Stimulated activated CD8-positive, alpha-beta memory T cell treated with anti-CD3 and anti-CD28 coated beads, Interleukin-12 subunit alpha, Interleukin-12 subunit beta, amount 100 ng/mL, for 24 hours (primary cell): Measurements from ENCODE around the gene BACE1-AS.

Experiments used
- DNase-seq: peaks from one replicate; pipeline ENCODE4 v3.0.0-alpha.2; 2020; ENCODE audit errors: extremely low read depth

Gene BACE1-AS

GRCh38 chr11:117292616-117293015 is 1.5 kb downstream of the BACE1-AS start:
- DNase-seq = no peak

- DNase-seq = no peak
These were observed 4.4 kb downstream of the BACE1-AS start for GRCh38 chr11:117295438-117296137.

- no peak for DNase-seq
These were observed 5.7 kb downstream of the BACE1-AS start for GRCh38 chr11:117296881-117297280.

GRCh38 chr11:117298195-117298594 is 7.0 kb downstream of the BACE1-AS start:
- DNase-seq = no peak

- DNase-seq = no peak
These were observed 8.5 kb downstream of the BACE1-AS start for GRCh38 chr11:117299351-117300282.

GRCh38 chr11:117300283-117300663 is 9.1 kb downstream of the BACE1-AS start:
- no peak for DNase-seq

GRCh38 chr11:117300773-117301172 is 9.6 kb downstream of the BACE1-AS start:
- no peak for DNase-seq

GRCh38 chr11:117302228-117302627 is 11.1 kb downstream of the BACE1-AS start:
- no peak for DNase-seq

GRCh38 chr11:117303101-117303500 is 12.0 kb downstream of the BACE1-AS start:
- no peak for DNase-seq

GRCh38 chr11:117303646-117304315 is 12.6 kb downstream of the BACE1-AS start:
- no peak for DNase-seq

- no peak for DNase-seq
These were observed 14.0 kb downstream of the BACE1-AS start for GRCh38 chr11:117305145-117305544.

GRCh38 chr11:117309310-117309709 is 18.2 kb downstream of the BACE1-AS start:
- DNase-seq = no peak

- no peak for DNase-seq
These were observed 21.9 kb downstream of the BACE1-AS start for GRCh38 chr11:117313091-117313490.

GRCh38 chr11:117313828-117314768 is 23.0 kb downstream of the BACE1-AS start:
- no peak for DNase-seq

GRCh38 chr11:117314840-117315239 is 23.7 kb downstream of the BACE1-AS start:
- DNase-seq = no peak

- no peak for DNase-seq
These were observed 24.4 kb downstream of the BACE1-AS start for GRCh38 chr11:117315285-117316196.

- DNase-seq = no peak
These were observed 25.2 kb downstream of the BACE1-AS start, which contains the start of gene BACE1 for GRCh38 chr11:117316197-117316961. TSS of gene BACE1 (minus strand) at chr11:117316256. CDS start at chr11:117315795, 461 bp downstream.

GRCh38 chr11:117318738-117319137 is 27.6 kb downstream of the BACE1-AS start:
- no peak for DNase-seq

- no peak for DNase-seq
These were observed 28.2 kb downstream of the BACE1-AS start for GRCh38 chr11:117319214-117319840.
